Measurements from ENCODE around the gene BMP7.

DNA sequence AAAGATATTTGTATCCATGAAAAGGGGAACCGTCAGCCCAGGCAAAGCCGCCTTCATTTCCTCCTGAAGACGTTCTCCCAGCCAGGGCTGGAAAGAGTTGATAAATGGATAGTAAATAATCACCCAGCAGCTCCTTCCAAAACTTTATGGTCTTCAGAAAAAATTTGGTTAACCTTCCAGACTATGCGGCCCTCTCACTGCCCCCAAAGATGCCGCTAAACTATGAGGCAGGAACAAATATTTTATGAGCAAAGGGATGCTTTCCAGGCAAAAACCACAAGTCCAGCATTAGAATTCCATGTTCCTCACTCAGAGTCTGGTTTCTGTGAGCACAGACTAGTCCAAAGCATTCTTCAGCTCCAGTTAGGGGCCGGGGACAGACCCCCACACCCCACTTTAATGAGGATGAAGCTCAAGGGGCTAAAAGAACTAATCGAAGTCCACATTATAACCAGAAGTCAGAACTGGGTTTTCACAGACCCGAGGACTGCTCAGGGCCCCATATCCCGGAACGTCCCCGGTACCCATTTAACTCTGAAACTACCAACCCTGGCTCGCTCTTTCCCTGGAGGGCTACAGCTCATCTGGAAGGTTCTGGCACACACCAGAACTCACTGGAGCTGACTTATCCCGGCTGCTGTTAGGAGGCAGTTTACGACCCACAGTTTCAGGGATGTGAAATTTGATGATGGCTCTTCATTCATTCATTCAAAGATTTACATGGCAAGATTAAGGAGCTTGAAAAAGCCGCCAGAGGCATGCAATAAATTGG lies 29.4 kb downstream of the BMP7 start:
- TF ChIP-seq ZNF274 (IDR thresholded peaks at IDR 0.05; ENCODE audit: low read depth, low read length) (no peak), SUZ12 (IDR thresholded peaks at IDR 0.05; ENCODE audit: extremely low read depth, insufficient read depth, insufficient read length) (no peak), YY1 (IDR thresholded peaks at IDR 0.05; ENCODE audit: insufficient read depth, insufficient read length) (no peak)
